HepG2 (cell line): ENCODE results near the gene FHIT. TPM values are rescaled to one million over a fixed set of nuclear protein-coding genes. Genes with fewer than 3 reads are reported as not detected.

ENCODE experiments used
- ATAC-seq: fragments of 200-7000 bp; cut with Tn5 transposase; 3 replicates; pipeline ENCODE4 v1.9.1; 2020; ENCODE audit warnings: mild to moderate bottlenecking, moderate library complexity
- BruUV-seq: library from RNA; stranded (reverse); fragments of 400-500 nt; replicated peaks from 2 replicates; lab custom pipeline; 2021; lab: Mats Ljungman, UMichigan
- CTCF ChIA-PET: fragments of 300-600 bp; formaldehyde crosslinking; extraction: SDS; loops from one replicate; lab custom pipeline; 2021; ENCODE audit warnings: low total read pairs, inconsistent platforms, low intra/inter-chr PET ratio; lab: Yijun Ruan, JAX
- POLR2A ChIA-PET: fragments of 350-600 bp; sonication (Branson Sonifier 250); formaldehyde crosslinking; loops from one replicate; lab custom pipeline; 2020; ENCODE audit warnings: antibody characterized with exemption, inconsistent platforms; lab: Yijun Ruan, JAX
- DNase-seq: peaks from one replicate; pipeline ENCODE4 v3.0.0-alpha.2; 2015; ENCODE audit warnings: low spot score
- FAIRE-seq: peaks from 3 replicates; lab custom pipeline; 2011; peaks lifted over from hg19 to GRCh38; lab: Jason Lieb, UNC
- H2AFZ ChIP-seq: one replicate; pipeline ENCODE4 v1.6.1; 2011; ENCODE audit warnings: low read length, inconsistent platforms
- H3K27ac ChIP-seq: fragments of 300-600 bp; 3 replicates; pipeline ENCODE4 v1.8.0; 2011; ENCODE audit warnings: mixed run types, mild to moderate bottlenecking, mixed read lengths, low read length, inconsistent platforms; ENCODE audit not compliant: insufficient read depth; ENCODE audit errors: extremely low read length
- H3K27me3 ChIP-seq, 2 experiments: fragments of 200-600 bp in 1 of 2; 2 replicates in 1 of 2; 3 replicates in 1 of 2; pipeline versions ENCODE4 v1.6.0 to v1.8.0; 2011; ENCODE audit warnings: low read length in 2 of 2, mild to moderate bottlenecking in 2 of 2, moderate library complexity in 2 of 2, inconsistent platforms in 1 of 2; ENCODE audit not compliant: insufficient read depth in 2 of 2, control insufficient read depth in 1 of 2
- H3K36me3 ChIP-seq, 2 experiments: fragments of 200-600 bp in 1 of 2; replicated peaks in 1 of 2; 2 replicates in 1 of 2; 3 replicates in 1 of 2; pipeline versions ENCODE4 v1.5.1 to v1.8.0; 2011; ENCODE audit warnings: low read length in 2 of 2, inconsistent platforms in 1 of 2; ENCODE audit not compliant: insufficient read depth in 2 of 2, control insufficient read depth in 1 of 2
- H3K4me1 ChIP-seq: 2 replicates; pipeline ENCODE4 v1.5.1; 2012; ENCODE audit warnings: low read length, inconsistent platforms; ENCODE audit not compliant: insufficient read depth
- H3K4me2 ChIP-seq: 2 replicates; pipeline ENCODE4 v1.6.0; 2011; ENCODE audit warnings: low read depth, low read length, inconsistent platforms
- H3K4me3 ChIP-seq, 3 experiments: fragments of 200-600 bp in 1 of 3; sonication (generic), shearing (Covaris generic) in 1 of 3; replicated peaks in 1 of 3; 2 replicates each; pipeline ENCODE4 v1.5.1; 2011 to 2016; ENCODE audit warnings: low read length in 3 of 3, inconsistent platforms in 2 of 3, low read depth in 2 of 3, mild to moderate bottlenecking in 2 of 3, control low read depth in 1 of 3, mixed read lengths in 1 of 3; ENCODE audit not compliant: insufficient read depth in 1 of 3
- H3K79me2 ChIP-seq: one replicate; pipeline ENCODE4 v1.6.1; 2011; ENCODE audit warnings: low read length, inconsistent platforms; ENCODE audit not compliant: insufficient read depth
- H3K9ac ChIP-seq: 2 replicates; pipeline ENCODE4 v1.6.0; 2011; ENCODE audit warnings: mild to moderate bottlenecking, low read depth, low read length, inconsistent platforms; ENCODE audit not compliant: insufficient read depth
- H3K9me3 ChIP-seq: 2 replicates; pipeline ENCODE4 v1.5.1; 2012; ENCODE audit warnings: mild to moderate bottlenecking, low read length
- H4K20me1 ChIP-seq: 2 replicates; pipeline ENCODE4 v1.6.0; 2011; ENCODE audit warnings: inconsistent platforms, mild to moderate bottlenecking, low read length, moderate library complexity; ENCODE audit not compliant: insufficient read depth
- CREB1 ChIP-seq, 2 experiments: fragments of 450-650 bp in 1 of 2; IDR thresholded peaks; 2 replicates each; pipeline ENCODE4 v1.6.1; 2016 to 2017; ENCODE audit warnings: control low read depth in 1 of 2, mild to moderate bottlenecking in 1 of 2, missing compliant biosample characterization in 1 of 2, missing genetic modification characterization in 1 of 2
- MEF2D ChIP-seq: sonication (generic); formaldehyde crosslinking; IDR thresholded peaks from 2 replicates; pipeline ENCODE4 v1.5.1; 2020; ENCODE audit warnings: mild to moderate bottlenecking, missing genetic modification reagents
- SMYD3 ChIP-seq: sonication (generic); formaldehyde crosslinking; IDR thresholded peaks from 2 replicates; pipeline ENCODE4 v1.8.1; 2023; ENCODE audit warnings: mild to moderate bottlenecking, missing genetic modification reagents
- ZNF850 ChIP-seq: sonication (generic); formaldehyde crosslinking; conservative IDR thresholded peaks from 2 replicates; pipeline ENCODE4 v1.9.0; 2021; ENCODE audit warnings: mild to moderate bottlenecking, missing genetic modification reagents
- WGBS: methylation state at CpG from one replicate; pipeline ENCODE4 v1.1.6; 2017; ENCODE audit warnings: low lambda C conversion rate; 5-methylcytosine and 5-hydroxymethylcytosine counted together
- in situ Hi-C: cut with HindIII; loops from 2 replicates; pipeline ENCODE4 v1.10.0; 2017; ENCODE audit warnings: low pct_unique_long_range_greater_than_20kb; ENCODE audit not compliant: extremely low pct_ligation_motif_present
- intact Hi-C: fragments of 100-400 bp; cut with micrococcal nuclease; formaldehyde crosslinking; loops from one replicate; pipeline ENCODE4 v1.10.0; 2022; ENCODE audit not compliant: unreplicated experiment
- polyA plus RNA-seq, 8 experiments: library from polyadenylated mRNA; depleted of rRNA in 3 of 8; stranded (reverse) in 7 of 8; unstranded in 1 of 8; fragments of >200 nt; fragmentation: Illumina TruSeq in 4 of 8; extraction: Trizol in 4 of 8; gene quantifications; 2 replicates each; pipeline versions ENCODE4 v1.2.1 to v1.2.3, GENCODE V29; 2011 to 2016; ENCODE audit warnings: low read depth in 4 of 8, missing spikeins in 1 of 8, mixed read lengths in 1 of 8; ENCODE audit not compliant: insufficient read depth in 1 of 8
- total RNA-seq, 5 experiments: library from RNA; depleted of rRNA; stranded (reverse); fragments of >200 nt; fragmentation: Illumina TruSeq; extraction: Trizol; gene quantifications; 2 replicates each; pipeline ENCODE4 v1.2.3, GENCODE V29; 2016; ENCODE audit warnings: low read depth in 1 of 5

FHIT gene
- total and polyA plus RNA-seq, 2 of the 13 experiments (the other 11 are each of a cell fraction or from before 2014, with no cell fraction given): 4.0 to 4.6 TPM

GRCh38 chr3:61043156-61043555 is 208.1 kb downstream of the FHIT start:
- no peaks in the 10 kb centered on the region for H3K36me3 ChIP-seq
- no peaks in the 10 kb centered on the region; the same call in 1 of the 2 replicates for H3K9me3 ChIP-seq
- no peak overlapping the region for H3K27ac ChIP-seq
- H3K27me3 ChIP-seq: no peaks in the 10 kb centered on the region
- DNase-seq: no peak
- in situ Hi-C loops: no loop called here
- no TSS peak for BruUV-seq
- no peak for FAIRE-seq
- ATAC-seq: no peak
- no peak overlapping the region for H3K4me3 ChIP-seq
- ChIA-PET CTCF (no interaction called here), POLR2A (no interaction called here)
- H3K9ac ChIP-seq: no peak overlapping the region
- H4K20me1 ChIP-seq: no peaks in the 10 kb centered on the region
- peaks cover 7% of the 10 kb centered on the region for H3K4me1 ChIP-seq
- H3K79me2 ChIP-seq: no peaks in the 10 kb centered on the region
- WGBS: 85% methylated on average over 10 of the region's 10 CpGs
- no peak overlapping the region for H3K4me2 ChIP-seq
- H2AFZ ChIP-seq: no peak overlapping the region
- intact Hi-C loops: no loop called here
- TF ChIP-seq MEF2D (CRISPR knock-in tag): no peak

DNA sequence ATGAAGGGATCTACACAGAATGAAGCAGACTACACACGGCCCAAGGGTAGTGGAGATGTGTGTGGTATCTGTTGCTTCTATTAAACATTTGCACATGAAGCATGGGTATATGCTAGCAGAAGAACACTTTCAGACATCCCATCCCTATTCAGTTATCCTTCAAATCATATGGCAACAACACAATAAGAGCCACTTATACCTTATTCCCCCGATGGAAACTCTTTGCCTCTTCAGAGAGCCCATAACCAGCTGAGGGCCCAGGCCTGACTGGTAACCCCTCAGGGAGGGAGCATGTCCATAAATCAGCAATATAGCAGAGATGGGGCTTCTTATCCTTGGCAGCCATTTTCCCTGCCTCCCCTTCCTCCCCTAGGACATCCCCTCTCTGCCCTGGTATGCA is 210.6 kb downstream of the FHIT start:
- Histone ChIP-seq H3K4me2 (no peak overlapping the region), H2AFZ (no peak overlapping the region), H3K9me3 (no peaks in the 10 kb centered on the region; the same call in 1 of the 2 replicates), H3K27ac (no peak overlapping the region), H4K20me1 (no peaks in the 10 kb centered on the region), H3K79me2 (no peaks in the 10 kb centered on the region), H3K36me3 (no peaks in the 10 kb centered on the region), H3K27me3 (no peaks in the 10 kb centered on the region), H3K4me1 (peaks cover 7% of the 10 kb centered on the region), H3K9ac (no peak overlapping the region), H3K4me3 (no peak overlapping the region)
- ATAC-seq (no peak; the same call in 2 of the 3 replicates), FAIRE-seq (no peak), DNase-seq (no peak)
- ChIA-PET CTCF (no interaction called here), POLR2A (no interaction called here)
- TF ChIP-seq ZNF850 (CRISPR knock-in tag) (no peak), CREB1 (IDR thresholded peaks at IDR 0.05) (no peak), CREB1 (CRISPR knock-in tag; IDR thresholded peaks at IDR 0.05) (no peak), SMYD3 (no peak)
- intact Hi-C loops (no loop called here), in situ Hi-C loops (no loop called here)
- no TSS peak for BruUV-seq
- WGBS: 58% methylated on average over 2 of the region's 2 CpGs
